Aorta (tissue), 5 donors: ENCODE measurements around the gene RBM15B. TPM values are rescaled to one million over a fixed set of nuclear protein-coding genes. Genes with fewer than 3 reads are reported as not detected.
"Not testable (repeated sequence)": the region's sequence is repeated elsewhere in the genome, so short reads cannot be mapped to it uniquely, and the experiment has no call there.

Source experiments
- ATAC-seq: fragments of 200-7000 bp; cut with Tn5 transposase; one replicate; pipeline ENCODE4 v1.9.1; 2022; ENCODE audit warnings: moderate library complexity; ENCODE audit not compliant: low FRiP score
- DNase-seq, 2 donors: peaks; one replicate each; pipeline ENCODE4 v3.0.0-alpha.2; 2020
- H3K27ac ChIP-seq, 2 donors: one replicate each; pipeline ENCODE4 v1.5.1; 2013; ENCODE audit warnings: low read length in 2 of 2, mild to moderate bottlenecking in 2 of 2, moderate library complexity in 2 of 2, control low read depth in 1 of 2, inconsistent platforms in 1 of 2, low read depth in 1 of 2
- H3K27me3 ChIP-seq, 2 donors: one replicate each; pipeline ENCODE4 v1.6.1; 2013; ENCODE audit warnings: control low read depth in 1 of 2, low read length in 1 of 2, mild to moderate bottlenecking in 1 of 2, moderate library complexity in 1 of 2; ENCODE audit not compliant: insufficient read depth in 2 of 2, control insufficient read depth in 1 of 2
- H3K36me3 ChIP-seq, 2 donors: one replicate each; pipeline ENCODE4 v1.6.1; 2013; ENCODE audit warnings: control low read depth in 1 of 2, low read length in 1 of 2, mild to moderate bottlenecking in 1 of 2; ENCODE audit not compliant: insufficient read depth in 2 of 2, control insufficient read depth in 1 of 2
- H3K4me1 ChIP-seq, 2 donors: one replicate each; pipeline ENCODE4 v1.6.1; 2013; ENCODE audit warnings: low read length in 2 of 2, control low read depth in 1 of 2, mild to moderate bottlenecking in 1 of 2, moderate library complexity in 1 of 2; ENCODE audit not compliant: insufficient read depth in 2 of 2, control insufficient read depth in 1 of 2
- H3K4me3 ChIP-seq, 2 donors: one replicate each; pipeline ENCODE4 v1.5.1; 2013; ENCODE audit warnings: low read length in 2 of 2, control low read depth in 1 of 2, mild to moderate bottlenecking in 1 of 2
- H3K9me3 ChIP-seq: one replicate; pipeline ENCODE4 v1.6.1; 2013; ENCODE audit warnings: mild to moderate bottlenecking, low read length; ENCODE audit not compliant: control insufficient read depth
- WGBS, 2 donors: extraction: QIAGEN DNeasy Blood & Tissue Kit; methylation state at CpG; one replicate each; pipeline ENCODE4 v1.1.7; 2013; 5-methylcytosine and 5-hydroxymethylcytosine counted together
- intact Hi-C, 2 donors: fragments of 100-400 bp; cut with DNase I; formaldehyde crosslinking; loops; one replicate each; pipeline versions ENCODE4 v1.14.2 to v1.15.0; 2022
- polyA plus RNA-seq, 2 donors: library from polyadenylated mRNA; stranded (reverse); fragments of 200-250 nt; gene quantifications; one replicate each; pipeline ENCODE4 v1.2.3, GENCODE V29; 2013
- total RNA-seq, 2 donors: library from RNA; stranded (reverse); fragmentation: NEBNext Ultra II Directional; extraction: Animal tissue kit (Norgen Biotek cat#: 25700); gene quantifications; one replicate each; pipeline ENCODE4 v1.2.1, GENCODE V29; 2021
- donor health status: healthy with polysubstance abuse.
- donor health status: Bipolar disorder and iron deficiency.
- donor health status: DM: no; HTN: no; CAD: no.
- donor health status: DM: no; HTN: no; CAD: no.
- donor health status: DM: yes; HTN: yes; CAD: no.

The RBM15B gene
- total and polyA plus RNA-seq, 4 donors = 6.9 to 25.4 (median 16.2) TPM

DNA sequence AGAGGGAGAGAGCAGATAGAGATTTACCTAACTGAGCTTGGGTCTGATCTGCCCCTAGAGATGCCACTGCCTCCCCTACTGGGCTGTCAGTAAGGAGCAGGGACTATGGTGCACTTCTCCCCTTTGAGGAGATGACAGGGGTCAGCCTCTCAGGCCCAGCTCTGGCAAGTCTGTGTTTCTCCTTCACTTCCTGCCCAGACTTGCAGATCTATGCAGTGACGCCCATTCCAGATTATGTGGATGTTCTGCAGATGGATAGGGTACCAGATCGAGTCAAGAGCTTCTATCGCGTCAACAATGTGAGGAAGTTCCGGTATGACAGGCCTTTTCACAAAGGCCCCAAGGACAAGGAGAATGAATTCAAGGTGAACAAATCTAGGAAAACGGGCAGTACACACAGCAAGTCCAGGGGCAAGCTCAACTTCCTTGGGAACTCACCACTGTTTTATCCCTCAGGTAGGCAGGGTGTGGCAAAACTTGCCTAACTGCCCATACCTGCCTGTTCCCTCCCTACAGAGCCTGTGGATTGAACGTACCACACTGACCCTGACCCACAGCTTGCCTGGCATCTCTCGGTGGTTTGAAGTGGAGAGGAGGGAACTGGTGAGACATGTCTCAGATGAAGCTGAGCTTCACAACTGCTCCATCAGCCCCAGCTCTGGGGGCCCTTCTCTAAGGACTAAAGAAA, 35.0 kb upstream of the RBM15B start:
- DNase-seq (no peak), ATAC-seq (no peak)
- Histone ChIP-seq H3K4me3 (no peak overlapping the region), H3K27ac (no peak overlapping the region), H3K27me3 (no peaks in the 10 kb centered on the region), H3K9me3 (no peaks in the 10 kb centered on the region), H3K4me1 (no peaks in the 10 kb centered on the region), H3K36me3 (peaks cover 0 to 2% of the 10 kb centered on the region in 2 donors)
- intact Hi-C loops = no loop called here
- WGBS, 2 donors = 75 to 78% methylated on average over 8 of the region's 8 CpGs

DNA sequence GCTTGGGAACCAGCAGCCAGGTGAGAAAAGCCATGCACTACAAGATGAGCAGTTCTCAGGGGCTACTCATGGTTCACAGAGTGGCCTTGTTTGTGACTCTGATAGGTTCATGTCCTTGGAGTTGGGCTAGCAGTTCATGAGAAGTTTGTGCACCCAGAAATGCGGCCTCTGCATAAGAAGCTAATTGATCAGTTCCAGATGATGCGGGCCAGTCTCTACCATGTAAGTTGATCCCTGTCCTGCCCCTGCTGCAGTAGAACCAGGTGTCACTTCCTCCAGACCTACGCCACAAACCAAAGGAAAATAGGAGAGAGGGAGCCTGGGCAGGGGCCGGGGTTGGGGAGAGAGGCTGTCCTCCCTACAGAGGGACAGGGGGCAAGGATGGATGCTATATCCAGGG, 33.2 kb upstream of the RBM15B start:
- Histone ChIP-seq H3K27ac (no peak overlapping the region), H3K36me3 (peaks cover 0 to 2% of the 10 kb centered on the region in 2 donors), H3K9me3 (no peaks in the 10 kb centered on the region), H3K4me3 (no peak overlapping the region), H3K27me3 (no peaks in the 10 kb centered on the region), H3K4me1 (no peaks in the 10 kb centered on the region)
- intact Hi-C loops = no loop called here
- ATAC-seq = no peak
- no peak for DNase-seq
- 63 to 67% methylated on average over 4 of the region's 4 CpGs for WGBS, 2 donors

DNA sequence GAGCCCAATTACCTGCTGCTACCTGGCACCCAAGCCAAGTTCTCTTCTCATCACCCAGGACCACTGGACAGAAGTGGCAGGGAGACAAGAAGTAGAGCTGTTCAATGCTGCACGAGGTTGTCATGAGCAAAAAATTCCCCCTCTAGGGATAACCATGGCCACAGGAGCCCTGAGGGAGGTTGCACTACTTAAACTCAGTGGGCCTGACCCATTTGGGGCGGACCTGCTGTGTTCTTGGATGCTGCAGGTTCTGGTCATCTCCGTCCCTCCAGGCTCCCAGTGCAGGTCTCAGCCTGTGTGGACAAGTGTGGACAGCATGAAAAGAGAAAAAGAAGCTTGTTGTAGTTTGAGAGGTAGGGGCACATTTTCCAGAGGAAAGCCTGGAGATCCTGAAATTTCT, 32.1 kb upstream of the RBM15B start:
- H3K4me3 ChIP-seq = no peak overlapping the region
- no peaks in the 10 kb centered on the region for H3K27me3 ChIP-seq
- peaks cover 0 to 2% of the 10 kb centered on the region in 2 donors for H3K36me3 ChIP-seq
- DNase-seq = no peak
- ATAC-seq = no peak
- H3K4me1 ChIP-seq = no peaks in the 10 kb centered on the region
- WGBS, 2 donors = 67 to 73% methylated on average over 3 of the region's 3 CpGs
- H3K9me3 ChIP-seq = no peaks in the 10 kb centered on the region
- H3K27ac ChIP-seq = no peak overlapping the region
- intact Hi-C loops = no loop called here

DNA sequence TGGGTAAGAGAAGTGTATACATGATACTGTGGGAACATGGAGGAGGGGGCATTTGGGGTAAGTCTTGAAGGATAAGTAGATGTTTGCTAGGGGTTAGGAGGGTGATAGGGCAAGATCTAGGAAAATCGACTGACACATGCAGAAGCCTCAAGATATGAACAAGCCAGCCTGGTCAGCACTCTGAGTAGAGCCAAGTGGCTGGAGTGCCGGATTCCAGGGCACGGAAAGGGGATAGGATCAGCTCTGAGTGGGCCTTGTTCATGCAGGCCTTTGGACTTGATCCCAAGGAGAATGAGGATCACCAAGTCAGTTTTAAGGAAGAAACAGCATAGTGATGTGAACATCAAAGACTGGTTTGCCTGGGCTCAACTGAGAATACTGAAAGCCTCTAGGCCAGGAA, 30.3 kb upstream of the RBM15B start:
- H3K4me3 ChIP-seq = no peak overlapping the region
- no peaks in the 10 kb centered on the region for H3K9me3 ChIP-seq
- 86 to 88% methylated on average over 3 of the region's 3 CpGs for WGBS, 2 donors
- peaks cover 0 to 2% of the 10 kb centered on the region in 2 donors for H3K36me3 ChIP-seq
- no peak for ATAC-seq
- H3K27ac ChIP-seq = no peak overlapping the region
- DNase-seq = no peak
- no peaks in the 10 kb centered on the region for H3K27me3 ChIP-seq
- H3K4me1 ChIP-seq = no peaks in the 10 kb centered on the region
- intact Hi-C loops = no loop called here

DNA sequence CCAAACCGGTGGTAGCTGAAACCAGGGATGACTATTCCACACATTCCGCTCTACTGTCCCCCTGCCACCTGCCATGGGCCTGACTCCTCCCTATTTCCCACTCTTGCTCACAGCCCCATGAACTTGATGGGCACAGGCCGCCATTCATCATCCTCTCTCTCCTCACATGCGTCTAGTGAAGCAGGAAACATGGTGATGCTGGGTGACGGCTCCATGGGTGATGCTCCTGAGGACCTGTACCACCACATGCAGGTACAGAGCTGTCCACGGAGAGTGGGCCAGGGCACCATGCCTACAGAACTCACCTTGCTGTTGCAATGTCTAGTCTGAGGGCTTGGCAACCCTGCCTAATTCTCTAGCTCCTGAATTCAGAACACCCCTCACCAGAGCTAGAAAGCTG, 29.3 kb upstream of the RBM15B start:
- no peaks in the 10 kb centered on the region for H3K27me3 ChIP-seq
- intact Hi-C loops = no loop called here
- H3K9me3 ChIP-seq = no peaks in the 10 kb centered on the region
- ATAC-seq (peak; percentile 26), DNase-seq (peak in 1 of 2 donors; percentile 55)
- no peak overlapping the region for H3K4me3 ChIP-seq
- 89 to 90% methylated on average over 6 of the region's 6 CpGs for WGBS, 2 donors
- H3K36me3 ChIP-seq = no peaks in the 10 kb centered on the region
- H3K27ac ChIP-seq = no peak overlapping the region
- no peaks in the 10 kb centered on the region for H3K4me1 ChIP-seq

DNA sequence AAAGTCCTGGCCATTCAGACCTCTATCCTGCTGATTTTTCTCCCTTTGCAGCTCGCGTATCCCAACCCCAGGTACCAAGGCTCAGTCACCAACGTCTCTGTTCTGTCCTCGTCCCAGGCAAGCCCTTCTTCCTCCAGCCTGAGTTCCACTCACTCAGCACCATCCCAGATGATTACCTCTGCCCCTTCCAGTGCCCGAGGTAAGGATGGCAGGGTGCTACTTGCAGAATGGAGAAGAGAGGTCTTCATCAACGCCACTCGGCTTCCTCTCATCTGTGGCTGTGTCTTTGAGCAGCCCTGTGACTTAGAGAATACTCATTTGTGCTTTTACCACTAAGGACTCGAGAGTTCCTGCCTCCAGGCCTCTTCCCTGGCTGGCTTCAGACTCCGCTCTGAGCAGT, 28.6 kb upstream of the RBM15B start:
- Histone ChIP-seq H3K27ac (no peak overlapping the region), H3K27me3 (no peaks in the 10 kb centered on the region), H3K36me3 (no peaks in the 10 kb centered on the region), H3K9me3 (no peaks in the 10 kb centered on the region), H3K4me1 (no peaks in the 10 kb centered on the region), H3K4me3 (no peak overlapping the region)
- 83 to 85% methylated on average over 9 of the region's 9 CpGs for WGBS, 2 donors
- intact Hi-C loops = no loop called here
- ATAC-seq (no peak), DNase-seq (peak in 1 of 2 donors; percentile 37)

DNA sequence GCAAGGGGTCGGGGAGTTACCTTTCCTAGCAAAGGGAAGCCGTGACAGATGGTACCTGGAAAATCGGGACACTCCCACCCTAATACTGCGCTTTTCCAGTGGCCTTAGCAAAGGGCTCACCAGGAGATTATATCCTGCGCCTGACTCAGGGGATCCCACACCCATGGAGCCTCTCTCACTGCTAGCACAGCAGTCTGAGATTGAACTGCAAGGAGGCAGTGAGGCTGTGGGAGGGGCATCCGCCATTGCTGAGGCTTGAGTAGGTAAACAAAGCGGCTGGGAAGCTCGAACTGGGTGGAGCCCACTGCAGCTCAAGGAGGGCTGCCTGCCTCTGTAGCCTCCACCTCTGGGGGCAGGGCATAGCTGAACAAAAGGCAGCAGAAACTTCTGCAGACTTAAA, 22.8 kb upstream of the RBM15B start:
- H3K27ac ChIP-seq, intact Hi-C loops, H3K27me3 ChIP-seq, H3K4me3 ChIP-seq, H3K4me1 ChIP-seq, ATAC-seq, H3K9me3 ChIP-seq, H3K36me3 ChIP-seq: not testable (repeated sequence)
- WGBS, 2 donors = 90 to 94% methylated on average over 8 of the region's 8 CpGs
- peak; percentile 20 to 32 for DNase-seq

DNA sequence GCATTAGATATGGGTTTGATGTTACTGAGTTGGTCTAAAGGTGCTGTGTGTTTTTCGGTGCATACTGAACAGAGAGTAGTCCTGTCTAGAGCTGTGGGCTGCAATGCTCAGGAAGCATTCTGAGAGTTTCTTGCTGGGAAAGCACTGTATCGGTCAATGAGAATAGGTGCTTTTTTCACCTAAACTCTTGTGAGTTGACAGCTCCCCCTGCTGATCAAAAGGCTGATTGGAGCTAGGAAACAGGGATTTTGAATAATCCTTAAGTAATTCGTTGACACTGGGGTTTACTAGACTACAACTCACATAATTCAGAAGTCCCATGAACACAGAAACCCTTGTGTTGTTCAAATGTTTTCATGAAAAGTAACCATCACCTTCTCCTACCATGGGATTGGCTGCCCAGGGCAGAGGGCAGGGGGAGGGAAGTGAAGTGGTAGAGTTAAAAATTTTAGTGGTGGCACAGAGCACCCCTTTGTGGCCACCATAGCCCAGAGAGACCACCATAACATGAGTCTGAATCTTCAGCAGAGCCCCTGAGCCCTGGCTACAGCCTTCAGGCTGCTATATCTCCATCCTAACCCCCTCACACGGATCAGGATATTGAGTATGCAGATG, 19.0 kb upstream of the RBM15B start:
- no peaks in the 10 kb centered on the region for H3K9me3 ChIP-seq
- H3K4me1 ChIP-seq = no peaks in the 10 kb centered on the region
- H3K27ac ChIP-seq = no peak overlapping the region
- H3K4me3 ChIP-seq = no peak overlapping the region
- WGBS, 2 donors = 21 to 31% methylated on average over 4 of the region's 4 CpGs
- no peaks in the 10 kb centered on the region for H3K27me3 ChIP-seq
- no peaks in the 10 kb centered on the region for H3K36me3 ChIP-seq
- intact Hi-C loops = loop anchor here (5.0 to 10.0 kb wide), 4 partner anchors 265 to 797 kb away; partner anchors contain the start of gene MAPKAPK3 (in 2 of the 2)
- peak; percentile 56 to 64 for DNase-seq
- ATAC-seq = no peak
